Stimulated activated CD4-positive, alpha-beta T cell treated with anti-CD3 and anti-CD28 coated beads, Interleukin-2, amount 100 ng/mL, for 48 hours (primary cell): Measurements from ENCODE around the gene COMMD1.
"Not testable (repeated sequence)": the region's sequence is repeated elsewhere in the genome, so short reads cannot be mapped to it uniquely, and the experiment has no call there.

ENCODE experiments used
- DNase-seq, 2 donors: peaks; one replicate each; pipeline ENCODE4 v3.0.0-alpha.2; 2020

The COMMD1 gene

GRCh38 chr2:62143696-62144095 is 238.2 kb downstream of the COMMD1 start:
- DNase-seq: no peak

- DNase-seq: no peak
These were observed 239.4 kb downstream of the COMMD1 start for GRCh38 chr2:62144689-62145477.

- DNase-seq: no peak
These were observed 240.1 kb downstream of the COMMD1 start for GRCh38 chr2:62145478-62146100.

GRCh38 chr2:62146790-62147189 is 241.3 kb downstream of the COMMD1 start:
- DNase-seq: not testable (repeated sequence)

- no peak for DNase-seq
These were observed 242.3 kb downstream of the COMMD1 start for GRCh38 chr2:62147610-62148301.

GRCh38 chr2:62149708-62150107 is 244.2 kb downstream of the COMMD1 start:
- no peak for DNase-seq

- no peak for DNase-seq
These were observed 245.3 kb downstream of the COMMD1 start for GRCh38 chr2:62150597-62151305.

GRCh38 chr2:62151306-62151638 is 245.8 kb downstream of the COMMD1 start:
- DNase-seq: no peak

GRCh38 chr2:62152000-62152399 is 246.5 kb downstream of the COMMD1 start:
- no peak for DNase-seq

- DNase-seq: no peak
These were observed 251.5 kb downstream of the COMMD1 start for GRCh38 chr2:62156861-62157496.

GRCh38 chr2:62158444-62159121 is 253.1 kb downstream of the COMMD1 start:
- no peak for DNase-seq

GRCh38 chr2:62160691-62161090 is 255.2 kb downstream of the COMMD1 start:
- not testable (repeated sequence) for DNase-seq

- no peak for DNase-seq
These were observed 257.8 kb downstream of the COMMD1 start for GRCh38 chr2:62163106-62163831.

GRCh38 chr2:62163834-62164233 is 258.4 kb downstream of the COMMD1 start:
- DNase-seq: no peak

GRCh38 chr2:62175728-62176127 is 270.3 kb downstream of the COMMD1 start:
- DNase-seq: no peak

GRCh38 chr2:62176801-62177200 is 271.3 kb downstream of the COMMD1 start:
- DNase-seq: no peak

GRCh38 chr2:62177392-62178049 is 272.0 kb downstream of the COMMD1 start:
- DNase-seq: no peak

GRCh38 chr2:62178741-62179271 is 273.3 kb downstream of the COMMD1 start:
- no peak for DNase-seq

- no peak for DNase-seq
These were observed 275.5 kb downstream of the COMMD1 start for GRCh38 chr2:62180975-62181374.

GRCh38 chr2:62181843-62182242 is 276.4 kb downstream of the COMMD1 start:
- DNase-seq: no peak
